ENCODE data around the gene PTH2R.

DNA sequence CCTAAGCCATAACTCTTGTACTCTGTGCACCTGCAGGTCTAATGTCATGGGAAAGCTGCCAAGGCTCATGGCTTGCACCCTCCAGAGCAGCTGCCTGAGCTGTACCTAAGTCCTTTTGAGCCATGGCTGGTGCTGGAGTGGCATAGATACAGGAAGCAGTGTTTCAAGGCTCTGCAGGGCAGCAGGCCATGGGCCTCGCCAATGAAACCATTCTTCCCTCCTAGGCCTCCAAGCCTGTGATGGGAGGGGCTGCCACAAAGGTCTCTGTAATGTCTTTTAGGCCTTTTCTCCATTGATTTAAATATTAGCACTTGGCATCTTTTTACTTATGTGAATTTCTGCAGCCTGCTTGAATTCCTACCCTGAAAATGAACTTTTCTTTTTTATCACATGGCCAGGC is 108.5 kb downstream of the PTH2R start:
- TF ChIP-seq, protein P1, sequence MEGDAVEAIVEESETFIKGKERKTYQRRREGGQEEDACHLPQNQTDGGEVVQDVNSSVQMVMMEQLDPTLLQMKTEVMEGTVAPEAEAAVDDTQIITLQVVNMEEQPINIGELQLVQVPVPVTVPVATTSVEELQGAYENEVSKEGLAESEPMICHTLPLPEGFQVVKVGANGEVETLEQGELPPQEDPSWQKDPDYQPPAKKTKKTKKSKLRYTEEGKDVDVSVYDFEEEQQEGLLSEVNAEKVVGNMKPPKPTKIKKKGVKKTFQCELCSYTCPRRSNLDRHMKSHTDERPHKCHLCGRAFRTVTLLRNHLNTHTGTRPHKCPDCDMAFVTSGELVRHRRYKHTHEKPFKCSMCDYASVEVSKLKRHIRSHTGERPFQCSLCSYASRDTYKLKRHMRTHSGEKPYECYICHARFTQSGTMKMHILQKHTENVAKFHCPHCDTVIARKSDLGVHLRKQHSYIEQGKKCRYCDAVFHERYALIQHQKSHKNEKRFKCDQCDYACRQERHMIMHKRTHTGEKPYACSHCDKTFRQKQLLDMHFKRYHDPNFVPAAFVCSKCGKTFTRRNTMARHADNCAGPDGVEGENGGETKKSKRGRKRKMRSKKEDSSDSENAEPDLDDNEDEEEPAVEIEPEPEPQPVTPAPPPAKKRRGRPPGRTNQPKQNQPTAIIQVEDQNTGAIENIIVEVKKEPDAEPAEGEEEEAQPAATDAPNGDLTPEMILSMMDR (conservative IDR thresholded peaks at IDR 0.05 in 1 of 2, IDR thresholded peaks at IDR 0.05 in 1 of 2; ENCODE audit: low read depth in 1 of 2, low read length in 2 of 2) = no peak
- no peak for TF ChIP-seq EZH2 (IDR thresholded peaks at IDR 0.05; ENCODE audit: low read length, missing control alignments)
